ENCODE measurements around the gene MEN1.

DNA sequence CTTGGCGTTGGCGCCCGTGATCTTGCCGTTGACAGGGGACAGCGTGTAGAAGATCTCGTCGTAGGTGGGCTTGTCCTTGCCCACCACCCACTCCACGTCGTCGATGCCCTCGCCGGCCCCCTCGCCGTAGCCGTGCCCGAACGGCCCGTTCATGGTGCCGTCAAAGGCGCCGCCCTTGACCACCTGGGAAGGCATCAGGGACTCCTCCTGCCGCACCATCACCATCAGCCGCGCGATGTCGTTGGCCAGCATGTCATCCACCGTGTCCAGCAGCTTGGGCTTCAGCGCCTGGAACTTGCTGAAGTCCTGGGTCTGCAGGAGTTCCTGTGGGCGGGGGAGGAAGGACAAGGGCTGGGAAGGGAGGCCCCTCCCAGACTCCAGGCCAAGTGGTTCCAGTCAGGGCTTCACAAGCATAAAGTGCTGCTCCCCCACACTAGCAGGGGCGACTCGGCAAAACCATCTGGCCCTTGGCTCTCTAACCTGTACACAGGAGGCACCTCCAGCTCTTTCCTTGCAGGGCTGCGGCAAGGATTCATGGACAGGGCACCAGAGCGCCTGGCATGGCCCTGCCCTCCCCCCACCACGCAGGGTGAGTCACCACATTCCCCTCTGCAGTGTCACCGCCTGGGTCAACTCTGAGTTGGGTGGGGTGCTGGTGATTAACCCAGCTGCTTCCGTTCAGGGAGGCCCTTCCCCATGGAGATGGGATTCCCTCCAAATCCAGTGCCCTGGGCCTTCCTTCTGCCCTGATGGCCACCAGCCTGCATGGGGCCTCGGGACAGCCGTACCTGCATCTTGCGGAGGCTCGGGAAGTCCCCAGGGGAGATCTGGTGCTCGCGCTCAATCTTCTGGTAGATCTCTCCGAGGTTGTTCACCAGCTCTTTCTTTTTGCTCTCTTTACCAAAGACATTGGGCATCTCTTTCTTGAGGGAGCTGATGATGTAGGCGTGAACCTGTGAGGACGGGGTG, 44.5 kb upstream of the MEN1 start:
- TF ChIP-seq, protein P1, sequence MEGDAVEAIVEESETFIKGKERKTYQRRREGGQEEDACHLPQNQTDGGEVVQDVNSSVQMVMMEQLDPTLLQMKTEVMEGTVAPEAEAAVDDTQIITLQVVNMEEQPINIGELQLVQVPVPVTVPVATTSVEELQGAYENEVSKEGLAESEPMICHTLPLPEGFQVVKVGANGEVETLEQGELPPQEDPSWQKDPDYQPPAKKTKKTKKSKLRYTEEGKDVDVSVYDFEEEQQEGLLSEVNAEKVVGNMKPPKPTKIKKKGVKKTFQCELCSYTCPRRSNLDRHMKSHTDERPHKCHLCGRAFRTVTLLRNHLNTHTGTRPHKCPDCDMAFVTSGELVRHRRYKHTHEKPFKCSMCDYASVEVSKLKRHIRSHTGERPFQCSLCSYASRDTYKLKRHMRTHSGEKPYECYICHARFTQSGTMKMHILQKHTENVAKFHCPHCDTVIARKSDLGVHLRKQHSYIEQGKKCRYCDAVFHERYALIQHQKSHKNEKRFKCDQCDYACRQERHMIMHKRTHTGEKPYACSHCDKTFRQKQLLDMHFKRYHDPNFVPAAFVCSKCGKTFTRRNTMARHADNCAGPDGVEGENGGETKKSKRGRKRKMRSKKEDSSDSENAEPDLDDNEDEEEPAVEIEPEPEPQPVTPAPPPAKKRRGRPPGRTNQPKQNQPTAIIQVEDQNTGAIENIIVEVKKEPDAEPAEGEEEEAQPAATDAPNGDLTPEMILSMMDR (IDR thresholded peaks at IDR 0.05): no peak
- TF ChIP-seq POLR2A (IDR thresholded peaks at IDR 0.05): no peak
